Right lung (tissue), 5 donors: ENCODE data around the gene ANKMY1. TPM values are rescaled to one million over a fixed set of nuclear protein-coding genes. Genes with fewer than 3 reads are reported as not detected.

ENCODE experiments used
- DNase-seq, 2 donors: peaks; one replicate each; pipeline ENCODE4 v3.0.0-alpha.2; 2013
- polyA plus RNA-seq, 5 donors: library from polyadenylated mRNA; unstranded; fragments of 120-200 nt; gene quantifications; one replicate each; pipeline versions ENCODE4 v1.2.1 to v1.2.3, GENCODE V29; 2013; ENCODE audit warnings: inconsistent platforms in 1 of 5, low replicate concordance in 1 of 5; ENCODE audit not compliant: insufficient read length in 5 of 5, insufficient read depth in 1 of 5

ANKMY1 gene
- polyA plus RNA-seq, 5 donors = 8.8 to 18.6 (median 14.7) TPM

- no peak for DNase-seq
Observed at GRCh38 chr2:240595381-240596079, 37.7 kb upstream of the ANKMY1 start.

- DNase-seq = no peak
Observed at GRCh38 chr2:240594511-240595380, 37.0 kb upstream of the ANKMY1 start.

- no peak for DNase-seq
Observed at GRCh38 chr2:240593703-240594451, 36.1 kb upstream of the ANKMY1 start.

- no peak for DNase-seq
Observed at GRCh38 chr2:240593026-240593702, 35.4 kb upstream of the ANKMY1 start.

- no peak for DNase-seq
Observed at GRCh38 chr2:240591784-240592183, 34.0 kb upstream of the ANKMY1 start.

- DNase-seq = no peak
Observed at GRCh38 chr2:240591226-240591625, 33.4 kb upstream of the ANKMY1 start.

GRCh38 chr2:240590681-240591111 lies 32.9 kb upstream of the ANKMY1 start:
- no peak for DNase-seq

GRCh38 chr2:240589850-240590525 lies 32.2 kb upstream of the ANKMY1 start:
- no peak for DNase-seq

- DNase-seq = no peak
Observed at GRCh38 chr2:240589375-240589774, 31.6 kb upstream of the ANKMY1 start.

GRCh38 chr2:240588669-240589068 lies 30.9 kb upstream of the ANKMY1 start:
- no peak for DNase-seq

- no peak for DNase-seq
Observed at GRCh38 chr2:240588006-240588655, 30.3 kb upstream of the ANKMY1 start.

GRCh38 chr2:240586919-240587800 lies 29.4 kb upstream of the ANKMY1 start:
- DNase-seq = no peak

GRCh38 chr2:240586198-240586918 lies 28.6 kb upstream of the ANKMY1 start, which contains the start of gene CAPN10:
Gene CAPN10, plus strand, starts transcription at chr2:240586734. Its CDS starts 178 bp downstream, at chr2:240586912.
- peak; percentile 94 to 95 for DNase-seq

- no peak for DNase-seq
Observed at GRCh38 chr2:240585681-240586197, 28.0 kb upstream of the ANKMY1 start.

- DNase-seq = no peak
Observed at GRCh38 chr2:240585101-240585500, 27.3 kb upstream of the ANKMY1 start.

GRCh38 chr2:240584486-240585031 lies 26.8 kb upstream of the ANKMY1 start:
- DNase-seq = no peak

- DNase-seq = no peak
Observed at GRCh38 chr2:240583774-240584173, 26.0 kb upstream of the ANKMY1 start.

GRCh38 chr2:240582781-240583180 lies 25.0 kb upstream of the ANKMY1 start:
- no peak for DNase-seq
